HepG2 (cell line): ENCODE data around the gene GLTPD2. TPM values are rescaled to one million over a fixed set of nuclear protein-coding genes. Genes with fewer than 3 reads are reported as not detected.

Experiments used
- ARNT2 ChIP-seq: sonication (generic); formaldehyde crosslinking; IDR thresholded peaks from 2 replicates; pipeline ENCODE4 v1.8.0; 2022; ENCODE audit warnings: mild to moderate bottlenecking, low read depth, missing genetic modification reagents, moderate library complexity
- ATF7 ChIP-seq, 2 experiments: fragments of 450-650 bp in 1 of 2; sonication (generic) in 1 of 2; formaldehyde crosslinking in 1 of 2; IDR thresholded peaks; 2 replicates each; pipeline versions ENCODE4 v1.4.0 to v1.6.1; 2016 to 2020; ENCODE audit warnings: antibody characterized with exemption in 1 of 2, mild to moderate bottlenecking in 1 of 2, missing genetic modification reagents in 1 of 2
- KMT2A ChIP-seq: sonication (generic); formaldehyde crosslinking; IDR thresholded peaks from 2 replicates; pipeline ENCODE4 v1.4.0; 2020; ENCODE audit warnings: missing genetic modification reagents
- MAZ ChIP-seq, 2 experiments: sonication (generic) in 1 of 2; formaldehyde crosslinking in 1 of 2; IDR thresholded peaks; 2 replicates each; pipeline versions ENCODE4 v1.5.0 to v1.6.1; 2012 to 2020; ENCODE audit warnings: low read depth in 2 of 2, mild to moderate bottlenecking in 2 of 2, borderline replicate concordance in 1 of 2, improper control_type of control experiment in 1 of 2, low read length in 1 of 2, missing genetic modification reagents in 1 of 2, moderate library complexity in 1 of 2
- NONO ChIP-seq, 2 experiments: fragments of 450-650 bp in 1 of 2; sonication (generic) in 1 of 2; formaldehyde crosslinking in 1 of 2; IDR thresholded peaks in 1 of 2; conservative IDR thresholded peaks in 1 of 2; 2 replicates each; pipeline versions ENCODE4 v1.6.1 to v1.8.0; 2017 to 2022; ENCODE audit warnings: mild to moderate bottlenecking in 1 of 2, missing genetic modification reagents in 1 of 2, moderate library complexity in 1 of 2
- NR2F6 ChIP-seq, 2 experiments: IDR thresholded peaks; 2 replicates each; pipeline ENCODE4 v1.6.1; 2016; ENCODE audit warnings: antibody characterized with exemption in 1 of 2, mild to moderate bottlenecking in 1 of 2
- POLR2A ChIP-seq, 2 experiments: IDR thresholded peaks; 2 replicates each; pipeline ENCODE4 v1.6.1; 2011; ENCODE audit warnings: low read depth in 2 of 2, low read length in 2 of 2, mild to moderate bottlenecking in 1 of 2, moderate library complexity in 1 of 2; ENCODE audit not compliant: insufficient read depth in 1 of 2
- RBFOX2 ChIP-seq: fragments of 200-400 bp; formaldehyde crosslinking; IDR thresholded peaks from 2 replicates; pipeline ENCODE4 v1.6.1; 2017; ENCODE audit warnings: low read depth, mild to moderate bottlenecking, low read length
- RBM39 ChIP-seq: fragments of 200-400 bp; formaldehyde crosslinking; IDR thresholded peaks from one replicate; pipeline ENCODE4 v1.6.1; 2018; ENCODE audit warnings: antibody characterized with exemption, mild to moderate bottlenecking, low read depth, low read length; ENCODE audit not compliant: poor library complexity, severe bottlenecking
- RFXANK ChIP-seq: IDR thresholded peaks from 2 replicates; pipeline ENCODE4 v1.6.1; 2016
- SAP130 ChIP-seq: IDR thresholded peaks from 2 replicates; pipeline ENCODE4 v1.6.1; 2016; ENCODE audit warnings: low read depth
- YEATS4 ChIP-seq: sonication (generic); formaldehyde crosslinking; IDR thresholded peaks from 2 replicates; pipeline ENCODE4 v1.4.0; 2020; ENCODE audit warnings: missing genetic modification reagents, borderline replicate concordance
- ZC3H4 ChIP-seq: sonication (generic); formaldehyde crosslinking; IDR thresholded peaks from 2 replicates; pipeline ENCODE4 v1.4.0; 2020; ENCODE audit warnings: missing genetic modification reagents, borderline replicate concordance
- ZNF235 ChIP-seq: sonication (generic); formaldehyde crosslinking; IDR thresholded peaks from 2 replicates; pipeline ENCODE4 v1.8.1; 2023; ENCODE audit warnings: mild to moderate bottlenecking, missing genetic modification reagents, borderline replicate concordance
- ZNF446 ChIP-seq: sonication (generic); formaldehyde crosslinking; IDR thresholded peaks from 2 replicates; pipeline ENCODE4 v1.5.0; 2020; ENCODE audit warnings: mild to moderate bottlenecking, missing genetic modification reagents
- ZNF652 ChIP-seq: IDR thresholded peaks from 2 replicates; pipeline ENCODE4 v1.6.1; 2016; ENCODE audit warnings: low read depth, borderline replicate concordance
- polyA plus RNA-seq, 8 experiments: library from polyadenylated mRNA; depleted of rRNA in 3 of 8; stranded (reverse) in 7 of 8; unstranded in 1 of 8; fragments of >200 nt; fragmentation: Illumina TruSeq in 4 of 8; extraction: Trizol in 4 of 8; gene quantifications; 2 replicates each; pipeline versions ENCODE4 v1.2.1 to v1.2.3, GENCODE V29; 2011 to 2016; ENCODE audit warnings: low read depth in 4 of 8, missing spikeins in 1 of 8, mixed read lengths in 1 of 8; ENCODE audit not compliant: insufficient read depth in 1 of 8
- total RNA-seq, 5 experiments: library from RNA; depleted of rRNA; stranded (reverse); fragments of >200 nt; fragmentation: Illumina TruSeq; extraction: Trizol; gene quantifications; 2 replicates each; pipeline ENCODE4 v1.2.3, GENCODE V29; 2016; ENCODE audit warnings: low read depth in 1 of 5
- TF ChIP-seq, protein P1 (sequence below): sonication (generic); formaldehyde crosslinking; IDR thresholded peaks from 2 replicates; pipeline ENCODE4 v1.5.1; 2020; ENCODE audit warnings: mild to moderate bottlenecking, moderate library complexity, missing genetic modification reagents
- TF ChIP-seq, protein P2 (sequence below): sonication (generic); formaldehyde crosslinking; IDR thresholded peaks from 2 replicates; pipeline ENCODE4 v1.5.0; 2020; ENCODE audit warnings: missing genetic modification reagents
- TF ChIP-seq, protein P3 (sequence below): sonication (generic); formaldehyde crosslinking; IDR thresholded peaks from 2 replicates; pipeline ENCODE4 v1.4.0; 2020; ENCODE audit warnings: mild to moderate bottlenecking, missing genetic modification reagents
- TF ChIP-seq, protein P4 (sequence below): sonication (generic); formaldehyde crosslinking; IDR thresholded peaks from 2 replicates; pipeline ENCODE4; 2020; ENCODE audit warnings: missing genetic modification reagents, mild to moderate bottlenecking, borderline replicate concordance

GLTPD2 gene
- total and polyA plus RNA-seq, 2 of the 13 experiments (the other 11 are each of a cell fraction or from before 2014, with no cell fraction given): 7.5 to 12.9 TPM

DNA sequence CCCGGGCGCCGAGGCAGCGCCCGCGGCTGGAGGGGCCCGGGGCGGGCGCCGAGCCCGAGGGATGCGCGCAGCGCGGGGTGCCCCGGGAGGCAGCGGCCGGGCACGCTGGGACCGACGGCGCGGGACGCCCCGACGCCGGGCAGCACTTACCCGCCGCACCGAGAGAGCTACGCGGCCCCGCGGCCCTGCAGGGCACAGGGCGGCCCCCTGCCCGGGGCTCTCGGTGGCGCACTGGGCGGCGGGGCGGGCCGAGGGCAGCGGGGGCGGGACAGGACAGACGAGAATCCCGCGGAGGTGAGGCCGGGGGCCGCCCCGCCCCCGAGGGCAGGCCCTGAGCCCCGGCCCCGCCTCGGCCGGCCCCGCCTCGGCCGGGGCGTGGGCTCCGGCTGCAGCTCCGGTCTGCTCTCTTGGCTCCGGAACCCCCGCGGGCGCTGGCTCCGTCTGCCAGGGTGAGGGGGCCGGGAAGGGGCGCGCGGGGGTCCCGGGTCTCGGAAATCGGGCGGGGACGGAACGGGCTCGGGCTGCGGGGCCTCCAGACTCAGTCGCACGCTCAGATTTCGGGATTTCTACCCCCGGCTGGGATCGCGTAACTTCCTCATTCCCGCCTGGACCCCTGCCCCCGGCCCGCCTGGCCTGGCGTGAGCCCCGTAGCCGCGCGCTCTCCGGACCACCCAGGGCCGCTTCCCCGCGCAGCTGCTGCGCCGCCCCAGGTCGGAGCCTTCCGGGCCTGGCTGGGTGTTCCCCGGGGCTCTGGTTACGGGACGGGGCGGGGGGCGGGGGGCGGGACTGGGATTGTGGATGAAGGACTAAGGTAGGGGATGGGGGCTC is 18.2 kb downstream of the GLTPD2 start, which contains the start of gene PLD2 (continued):
- peak; percentile 56 for TF ChIP-seq MAZ (IDR thresholded peaks at IDR 0.05; ENCODE audit: borderline replicate concordance, low read depth, low read length)
- TF ChIP-seq MAZ (CRISPR knock-in tag; IDR thresholded peaks at IDR 0.05; ENCODE audit: low read depth): peak; percentile 77
- TF ChIP-seq, protein P1, sequence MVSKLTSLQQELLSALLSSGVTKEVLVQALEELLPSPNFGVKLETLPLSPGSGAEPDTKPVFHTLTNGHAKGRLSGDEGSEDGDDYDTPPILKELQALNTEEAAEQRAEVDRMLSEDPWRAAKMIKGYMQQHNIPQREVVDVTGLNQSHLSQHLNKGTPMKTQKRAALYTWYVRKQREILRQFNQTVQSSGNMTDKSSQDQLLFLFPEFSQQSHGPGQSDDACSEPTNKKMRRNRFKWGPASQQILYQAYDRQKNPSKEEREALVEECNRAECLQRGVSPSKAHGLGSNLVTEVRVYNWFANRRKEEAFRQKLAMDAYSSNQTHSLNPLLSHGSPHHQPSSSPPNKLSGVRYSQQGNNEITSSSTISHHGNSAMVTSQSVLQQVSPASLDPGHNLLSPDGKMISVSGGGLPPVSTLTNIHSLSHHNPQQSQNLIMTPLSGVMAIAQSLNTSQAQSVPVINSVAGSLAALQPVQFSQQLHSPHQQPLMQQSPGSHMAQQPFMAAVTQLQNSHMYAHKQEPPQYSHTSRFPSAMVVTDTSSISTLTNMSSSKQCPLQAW (CRISPR knock-in tag): no peak
- TF ChIP-seq ATF7 (IDR thresholded peaks at IDR 0.05): no peak
- no peak for TF ChIP-seq ATF7 (CRISPR knock-in tag; IDR thresholded peaks at IDR 0.05)
- TF ChIP-seq RBM39: peak; percentile 40
- no peak for TF ChIP-seq ZC3H4 (CRISPR knock-in tag)
- no peak for TF ChIP-seq RFXANK (CRISPR knock-in tag)
- TF ChIP-seq ZNF652: no peak
- TF ChIP-seq, protein P2, sequence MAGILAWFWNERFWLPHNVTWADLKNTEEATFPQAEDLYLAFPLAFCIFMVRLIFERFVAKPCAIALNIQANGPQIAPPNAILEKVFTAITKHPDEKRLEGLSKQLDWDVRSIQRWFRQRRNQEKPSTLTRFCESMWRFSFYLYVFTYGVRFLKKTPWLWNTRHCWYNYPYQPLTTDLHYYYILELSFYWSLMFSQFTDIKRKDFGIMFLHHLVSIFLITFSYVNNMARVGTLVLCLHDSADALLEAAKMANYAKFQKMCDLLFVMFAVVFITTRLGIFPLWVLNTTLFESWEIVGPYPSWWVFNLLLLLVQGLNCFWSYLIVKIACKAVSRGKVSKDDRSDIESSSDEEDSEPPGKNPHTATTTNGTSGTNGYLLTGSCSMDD: no peak
- TF ChIP-seq POLR2A (IDR thresholded peaks at IDR 0.05; ENCODE audit: insufficient read depth in 1 of 2, low read depth in 2 of 2, low read length in 2 of 2): peak; percentile 74 to 81
- TF ChIP-seq KMT2A (CRISPR knock-in tag): no peak
- no peak for TF ChIP-seq NONO (IDR thresholded peaks at IDR 0.05)
- TF ChIP-seq NONO (CRISPR knock-in tag; conservative IDR thresholded peaks at IDR 0.05): peak; percentile 50; the same call in 1 of the 2 replicates
- TF ChIP-seq RBFOX2: peak; percentile 69
- TF ChIP-seq, protein P3, sequence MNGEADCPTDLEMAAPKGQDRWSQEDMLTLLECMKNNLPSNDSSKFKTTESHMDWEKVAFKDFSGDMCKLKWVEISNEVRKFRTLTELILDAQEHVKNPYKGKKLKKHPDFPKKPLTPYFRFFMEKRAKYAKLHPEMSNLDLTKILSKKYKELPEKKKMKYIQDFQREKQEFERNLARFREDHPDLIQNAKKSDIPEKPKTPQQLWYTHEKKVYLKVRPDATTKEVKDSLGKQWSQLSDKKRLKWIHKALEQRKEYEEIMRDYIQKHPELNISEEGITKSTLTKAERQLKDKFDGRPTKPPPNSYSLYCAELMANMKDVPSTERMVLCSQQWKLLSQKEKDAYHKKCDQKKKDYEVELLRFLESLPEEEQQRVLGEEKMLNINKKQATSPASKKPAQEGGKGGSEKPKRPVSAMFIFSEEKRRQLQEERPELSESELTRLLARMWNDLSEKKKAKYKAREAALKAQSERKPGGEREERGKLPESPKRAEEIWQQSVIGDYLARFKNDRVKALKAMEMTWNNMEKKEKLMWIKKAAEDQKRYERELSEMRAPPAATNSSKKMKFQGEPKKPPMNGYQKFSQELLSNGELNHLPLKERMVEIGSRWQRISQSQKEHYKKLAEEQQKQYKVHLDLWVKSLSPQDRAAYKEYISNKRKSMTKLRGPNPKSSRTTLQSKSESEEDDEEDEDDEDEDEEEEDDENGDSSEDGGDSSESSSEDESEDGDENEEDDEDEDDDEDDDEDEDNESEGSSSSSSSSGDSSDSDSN (CRISPR knock-in tag): peak; percentile 57; the same call in 1 of the 2 replicates
- TF ChIP-seq, protein P4, sequence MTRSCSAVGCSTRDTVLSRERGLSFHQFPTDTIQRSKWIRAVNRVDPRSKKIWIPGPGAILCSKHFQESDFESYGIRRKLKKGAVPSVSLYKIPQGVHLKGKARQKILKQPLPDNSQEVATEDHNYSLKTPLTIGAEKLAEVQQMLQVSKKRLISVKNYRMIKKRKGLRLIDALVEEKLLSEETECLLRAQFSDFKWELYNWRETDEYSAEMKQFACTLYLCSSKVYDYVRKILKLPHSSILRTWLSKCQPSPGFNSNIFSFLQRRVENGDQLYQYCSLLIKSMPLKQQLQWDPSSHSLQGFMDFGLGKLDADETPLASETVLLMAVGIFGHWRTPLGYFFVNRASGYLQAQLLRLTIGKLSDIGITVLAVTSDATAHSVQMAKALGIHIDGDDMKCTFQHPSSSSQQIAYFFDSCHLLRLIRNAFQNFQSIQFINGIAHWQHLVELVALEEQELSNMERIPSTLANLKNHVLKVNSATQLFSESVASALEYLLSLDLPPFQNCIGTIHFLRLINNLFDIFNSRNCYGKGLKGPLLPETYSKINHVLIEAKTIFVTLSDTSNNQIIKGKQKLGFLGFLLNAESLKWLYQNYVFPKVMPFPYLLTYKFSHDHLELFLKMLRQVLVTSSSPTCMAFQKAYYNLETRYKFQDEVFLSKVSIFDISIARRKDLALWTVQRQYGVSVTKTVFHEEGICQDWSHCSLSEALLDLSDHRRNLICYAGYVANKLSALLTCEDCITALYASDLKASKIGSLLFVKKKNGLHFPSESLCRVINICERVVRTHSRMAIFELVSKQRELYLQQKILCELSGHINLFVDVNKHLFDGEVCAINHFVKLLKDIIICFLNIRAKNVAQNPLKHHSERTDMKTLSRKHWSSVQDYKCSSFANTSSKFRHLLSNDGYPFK: no peak
- TF ChIP-seq SAP130 (CRISPR knock-in tag): peak; percentile 64
- no peak for TF ChIP-seq ZNF235
- TF ChIP-seq ZNF446 (CRISPR knock-in tag): peak; percentile 40; the same call in 1 of the 2 replicates
- TF ChIP-seq YEATS4: peak; percentile 58; the same call in 1 of the 2 replicates
- TF ChIP-seq NR2F6 (IDR thresholded peaks at IDR 0.05): no peak
- TF ChIP-seq NR2F6 (CRISPR knock-in tag; IDR thresholded peaks at IDR 0.05): 0 out of 2 replicates have a peak, but pooled peaks have one; percentile 11
- peak; percentile 16; the same call in 1 of the 2 replicates for TF ChIP-seq ARNT2 (CRISPR knock-in tag)
